Measurements from ENCODE around the gene DUSP28. TPM values are rescaled to one million over a fixed set of nuclear protein-coding genes. Genes with fewer than 3 reads are reported as not detected.

The DUSP28 gene, protein sequence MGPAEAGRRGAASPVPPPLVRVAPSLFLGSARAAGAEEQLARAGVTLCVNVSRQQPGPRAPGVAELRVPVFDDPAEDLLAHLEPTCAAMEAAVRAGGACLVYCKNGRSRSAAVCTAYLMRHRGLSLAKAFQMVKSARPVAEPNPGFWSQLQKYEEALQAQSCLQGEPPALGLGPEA
- 6.9 TPM for polyA plus RNA-seq (2012; ENCODE audit: low read depth, missing spikeins)

DNA sequence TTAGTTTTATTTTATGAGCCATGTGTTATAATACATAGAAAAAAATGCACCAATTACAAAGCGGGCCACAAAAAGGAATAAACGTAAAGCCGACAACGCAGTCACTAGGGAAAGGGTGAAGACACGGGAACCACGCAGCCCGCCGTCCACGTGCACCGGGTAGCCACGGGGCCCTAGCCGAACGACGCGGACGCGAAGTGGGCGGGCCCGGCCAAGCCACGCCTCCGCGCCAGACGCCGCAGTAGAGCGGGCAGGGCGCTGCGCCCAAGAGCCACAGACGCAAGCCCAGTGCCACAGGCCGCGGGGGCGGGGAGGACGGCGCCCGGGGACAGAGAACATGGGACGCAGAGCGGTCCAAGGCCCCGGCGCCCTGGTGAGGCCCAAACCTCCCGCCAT lies at the start of gene DUSP28:
DUSP28 (plus strand) TSS at position 274 of the 396 bp plus-strand sequence. CDS start 328 bp downstream, outside the sequence.
- FAIRE-seq (peak; percentile 93), DNase-seq (ENCODE audit: insufficient read length, low spot score) (peak; percentile 86)
- no peak for TF ChIP-seq SPI1 (IDR thresholded peaks at IDR 0.05; ENCODE audit: low read depth, low read length)
- no peak for TF ChIP-seq POU2F2 (IDR thresholded peaks at IDR 0.05; ENCODE audit: low read depth, low read length)
- no peak for TF ChIP-seq TAF1 (IDR thresholded peaks at IDR 0.05; ENCODE audit: low read depth, low read length)
- peak; percentile 79 for TF ChIP-seq POLR2AphosphoS5 (IDR thresholded peaks at IDR 0.05; ENCODE audit: low read depth, low read length)
- no peak for TF ChIP-seq PAX5 (IDR thresholded peaks at IDR 0.05; ENCODE audit: insufficient read depth, low read length, severe bottlenecking)
- TF ChIP-seq POLR2A (IDR thresholded peaks at IDR 0.05; ENCODE audit: low read depth, low read length): peak; percentile 80

- TF ChIP-seq POU2F2 (IDR thresholded peaks at IDR 0.05; ENCODE audit: low read depth, low read length) (no peak), SPI1 (IDR thresholded peaks at IDR 0.05; ENCODE audit: low read depth, low read length) (no peak), POLR2A (IDR thresholded peaks at IDR 0.05; ENCODE audit: low read depth, low read length) (no peak), POLR2AphosphoS5 (IDR thresholded peaks at IDR 0.05; ENCODE audit: low read depth, low read length) (no peak), TAF1 (IDR thresholded peaks at IDR 0.05; ENCODE audit: low read depth, low read length) (no peak), PAX5 (IDR thresholded peaks at IDR 0.05; ENCODE audit: insufficient read depth, low read length, severe bottlenecking) (no peak)
- no peak for FAIRE-seq
These were observed 49.5 kb upstream of the DUSP28 start for GRCh38 chr2:240510513-240511210.

GRCh38 chr2:240511351-240512108 lies 48.6 kb upstream of the DUSP28 start:
- FAIRE-seq (no peak), DNase-seq (ENCODE audit: insufficient read length, low spot score) (no peak)
- no peak for TF ChIP-seq POLR2A (IDR thresholded peaks at IDR 0.05; ENCODE audit: low read depth, low read length)
- TF ChIP-seq POLR2AphosphoS5 (IDR thresholded peaks at IDR 0.05; ENCODE audit: low read depth, low read length): no peak
- no peak for TF ChIP-seq TAF1 (IDR thresholded peaks at IDR 0.05; ENCODE audit: low read depth, low read length)
- no peak for TF ChIP-seq SPI1 (IDR thresholded peaks at IDR 0.05; ENCODE audit: low read depth, low read length)
- no peak for TF ChIP-seq POU2F2 (IDR thresholded peaks at IDR 0.05; ENCODE audit: low read depth, low read length)
- no peak for TF ChIP-seq PAX5 (IDR thresholded peaks at IDR 0.05; ENCODE audit: insufficient read depth, low read length, severe bottlenecking)

More at GRCh38 chr2:240510513-240511210, 49.5 kb upstream of the DUSP28 start:
- no peak for DNase-seq (ENCODE audit: insufficient read length, low spot score)

DNA sequence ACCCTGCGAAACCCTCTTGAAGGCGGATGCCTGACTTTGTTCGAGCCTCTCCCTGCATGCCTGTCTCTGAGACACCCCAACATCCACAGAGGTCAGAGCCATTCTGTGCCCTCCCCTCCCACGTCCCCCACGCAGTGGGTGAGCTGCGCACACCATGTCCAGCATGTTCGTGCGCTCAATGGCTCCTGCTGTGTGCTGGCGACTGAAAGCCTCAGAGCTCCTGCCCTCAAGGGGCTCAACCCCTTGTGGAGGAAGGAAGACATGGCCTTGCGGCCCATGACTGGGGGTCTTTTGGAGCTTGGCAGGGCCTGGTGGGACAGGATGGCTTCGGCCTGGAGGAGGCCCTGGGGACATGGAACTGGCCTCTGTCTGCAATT lies 48.1 kb upstream of the DUSP28 start:
- FAIRE-seq: no peak
- no peak for DNase-seq (ENCODE audit: insufficient read length, low spot score)
- TF ChIP-seq POLR2A (IDR thresholded peaks at IDR 0.05; ENCODE audit: low read depth, low read length): no peak
- TF ChIP-seq POLR2AphosphoS5 (IDR thresholded peaks at IDR 0.05; ENCODE audit: low read depth, low read length): no peak
- TF ChIP-seq SPI1 (IDR thresholded peaks at IDR 0.05; ENCODE audit: low read depth, low read length): no peak
- TF ChIP-seq PAX5 (IDR thresholded peaks at IDR 0.05; ENCODE audit: insufficient read depth, low read length, severe bottlenecking): no peak
- TF ChIP-seq TAF1 (IDR thresholded peaks at IDR 0.05; ENCODE audit: low read depth, low read length): no peak
- no peak for TF ChIP-seq POU2F2 (IDR thresholded peaks at IDR 0.05; ENCODE audit: low read depth, low read length)

DNA sequence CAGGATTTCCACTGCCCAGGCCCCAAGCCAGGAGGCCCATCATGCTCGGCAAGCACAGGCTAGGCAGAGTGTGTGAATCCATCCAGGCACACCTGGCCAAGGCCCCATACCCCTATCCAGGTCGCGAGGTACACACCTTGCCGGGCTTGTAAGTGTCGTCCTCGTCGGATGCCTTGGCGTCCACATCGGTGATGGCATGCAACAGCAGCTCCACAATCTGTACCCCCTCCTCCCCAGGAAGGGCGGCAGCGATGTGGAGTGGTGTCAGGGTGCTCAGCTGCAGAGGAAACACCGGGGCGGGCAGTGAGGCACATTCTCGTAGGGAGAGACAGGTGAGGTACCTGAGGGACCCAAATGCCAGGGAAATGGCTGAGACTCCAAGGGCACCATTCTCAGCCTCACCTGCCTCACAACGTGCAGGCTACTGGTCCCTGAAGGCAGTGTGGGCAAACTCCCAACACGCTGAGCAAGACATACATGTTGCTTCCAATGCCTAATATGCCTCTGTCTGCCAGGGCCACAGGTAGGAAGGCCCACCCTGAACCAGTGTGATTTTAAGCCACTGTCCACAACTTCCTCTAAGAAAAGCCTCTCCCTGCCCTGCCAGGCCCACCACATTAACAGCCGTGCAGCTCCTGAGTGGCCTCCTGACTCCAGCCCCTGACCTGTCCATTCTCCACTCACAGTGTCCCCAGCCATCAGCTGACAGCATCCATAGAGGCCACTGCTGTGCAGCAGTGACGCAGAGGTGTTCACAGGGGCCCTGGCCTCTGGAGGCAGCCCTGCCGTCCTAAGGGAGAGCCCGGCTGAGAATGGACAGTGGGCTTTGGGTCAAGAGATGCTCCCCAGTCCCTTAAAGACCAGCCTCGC lies 47.3 kb upstream of the DUSP28 start:
- no peak for FAIRE-seq
- no peak for DNase-seq (ENCODE audit: insufficient read length, low spot score)
- TF ChIP-seq POU2F2 (IDR thresholded peaks at IDR 0.05; ENCODE audit: low read depth, low read length): no peak
- TF ChIP-seq PAX5 (IDR thresholded peaks at IDR 0.05; ENCODE audit: insufficient read depth, low read length, severe bottlenecking): no peak
- no peak for TF ChIP-seq POLR2A (IDR thresholded peaks at IDR 0.05; ENCODE audit: low read depth, low read length)
- TF ChIP-seq SPI1 (IDR thresholded peaks at IDR 0.05; ENCODE audit: low read depth, low read length): no peak
- no peak for TF ChIP-seq TAF1 (IDR thresholded peaks at IDR 0.05; ENCODE audit: low read depth, low read length)
- no peak for TF ChIP-seq POLR2AphosphoS5 (IDR thresholded peaks at IDR 0.05; ENCODE audit: low read depth, low read length)

- DNase-seq (ENCODE audit: insufficient read length, low spot score) (peak; percentile 93), FAIRE-seq (peak; percentile 100)
- TF ChIP-seq POU2F2 (IDR thresholded peaks at IDR 0.05; ENCODE audit: low read depth, low read length): peak; percentile 45; the same call in 1 of the 2 replicates
- TF ChIP-seq SPI1 (IDR thresholded peaks at IDR 0.05; ENCODE audit: low read depth, low read length): no peak
- no peak for TF ChIP-seq PAX5 (IDR thresholded peaks at IDR 0.05; ENCODE audit: insufficient read depth, low read length, severe bottlenecking)
- no peak for TF ChIP-seq TAF1 (IDR thresholded peaks at IDR 0.05; ENCODE audit: low read depth, low read length)
- no peak for TF ChIP-seq POLR2AphosphoS5 (IDR thresholded peaks at IDR 0.05; ENCODE audit: low read depth, low read length)
- peak; percentile 48; the same call in 1 of the 2 replicates for TF ChIP-seq POLR2A (IDR thresholded peaks at IDR 0.05; ENCODE audit: low read depth, low read length)
These were observed 46.4 kb upstream of the DUSP28 start for GRCh38 chr2:240513549-240514287.

GRCh38 chr2:240514631-240515030 lies 45.5 kb upstream of the DUSP28 start:
- FAIRE-seq: no peak

More at GRCh38 chr2:240514631-240515030, 45.5 kb upstream of the DUSP28 start:
- no peak for DNase-seq (ENCODE audit: insufficient read length, low spot score)
- no peak for TF ChIP-seq POLR2A (IDR thresholded peaks at IDR 0.05; ENCODE audit: low read depth, low read length)
- TF ChIP-seq POU2F2 (IDR thresholded peaks at IDR 0.05; ENCODE audit: low read depth, low read length): no peak
- no peak for TF ChIP-seq PAX5 (IDR thresholded peaks at IDR 0.05; ENCODE audit: insufficient read depth, low read length, severe bottlenecking)
- TF ChIP-seq TAF1 (IDR thresholded peaks at IDR 0.05; ENCODE audit: low read depth, low read length): no peak
- no peak for TF ChIP-seq SPI1 (IDR thresholded peaks at IDR 0.05; ENCODE audit: low read depth, low read length)
- TF ChIP-seq POLR2AphosphoS5 (IDR thresholded peaks at IDR 0.05; ENCODE audit: low read depth, low read length): no peak

Measured in GM12891 (cell line).